SK-N-SH (cell line): ENCODE results near the gene VAV1.

Experiments used
- GABPA ChIP-seq: IDR thresholded peaks from 2 replicates; pipeline ENCODE4 v1.4.0; 2012; ENCODE audit warnings: low read depth, mild to moderate bottlenecking
- NFIC ChIP-seq: IDR thresholded peaks from 2 replicates; pipeline ENCODE4 v1.4.0; 2012; ENCODE audit warnings: borderline replicate concordance
- POLR2AphosphoS5 ChIP-seq: IDR thresholded peaks from 2 replicates; pipeline ENCODE4 v1.6.1; 2012; ENCODE audit warnings: low read depth, low read length
- RFX5 ChIP-seq: IDR thresholded peaks from 2 replicates; pipeline ENCODE4 v1.6.1; 2012; ENCODE audit warnings: mild to moderate bottlenecking, improper control_type of control experiment, low read length
- SMC3 ChIP-seq: IDR thresholded peaks from 2 replicates; pipeline ENCODE4 v1.6.1; 2012; ENCODE audit warnings: low read depth, low read length, improper control_type of control experiment
- TAF1 ChIP-seq: IDR thresholded peaks from 2 replicates; pipeline ENCODE4 v1.6.1; 2012; ENCODE audit warnings: low read depth, mild to moderate bottlenecking, low read length, moderate library complexity, borderline replicate concordance
- TEAD4 ChIP-seq: IDR thresholded peaks from 2 replicates; pipeline ENCODE4 v1.4.0; 2012; ENCODE audit warnings: mild to moderate bottlenecking, borderline replicate concordance; ENCODE audit not compliant: insufficient read depth
- YY1 ChIP-seq: IDR thresholded peaks from 2 replicates; pipeline ENCODE4 v1.4.0; 2012; ENCODE audit warnings: low read depth, mild to moderate bottlenecking
- TF ChIP-seq, protein P1 (sequence below): fragments of 200-600 bp; sonication (generic); IDR thresholded peaks from 2 replicates; pipeline ENCODE4 v1.6.1; 2017; ENCODE audit warnings: antibody characterized with exemption, mild to moderate bottlenecking, moderate library complexity
- TF ChIP-seq, protein P2 (sequence below): IDR thresholded peaks from 2 replicates; pipeline ENCODE4 v1.4.0; 2012; ENCODE audit warnings: low read depth
- TF ChIP-seq, protein P3 (sequence below): IDR thresholded peaks from 2 replicates; pipeline ENCODE4; 2012

DNA sequence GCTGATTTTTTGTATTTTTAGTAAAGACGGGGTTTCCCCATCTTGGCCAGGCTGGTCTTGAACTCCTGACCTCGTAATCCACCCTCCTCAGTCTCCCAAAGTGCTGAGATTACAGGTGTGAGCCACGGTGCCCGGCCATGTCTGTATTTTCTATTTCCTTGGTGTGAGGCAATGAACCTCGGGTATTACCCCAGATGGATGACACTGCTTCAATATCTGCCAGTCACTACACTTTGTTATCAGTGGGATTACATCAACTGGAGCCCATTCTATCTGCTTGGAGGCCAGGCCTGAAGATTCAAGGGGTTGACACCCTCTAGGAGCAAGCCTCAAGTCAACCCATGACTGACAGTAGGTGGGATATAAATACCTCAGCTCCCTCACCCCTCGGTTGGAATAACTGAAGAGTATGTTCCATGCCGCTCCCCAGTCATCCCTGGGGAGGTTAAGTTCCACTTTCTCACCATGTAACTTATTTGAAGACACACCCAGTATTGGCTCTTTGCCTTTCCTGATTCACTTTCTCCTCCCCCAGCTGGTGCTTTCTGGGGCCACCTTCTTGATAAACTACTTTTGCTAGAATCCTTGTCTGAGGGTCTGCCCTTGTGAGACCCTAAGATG, 113.9 kb downstream of the VAV1 start:
- TF ChIP-seq GABPA, result no peak
- no peak for TF ChIP-seq POLR2AphosphoS5
- no peak for TF ChIP-seq TAF1
- TF ChIP-seq RFX5, result no peak
- TF ChIP-seq TEAD4, result no peak
- TF ChIP-seq, protein P1, sequence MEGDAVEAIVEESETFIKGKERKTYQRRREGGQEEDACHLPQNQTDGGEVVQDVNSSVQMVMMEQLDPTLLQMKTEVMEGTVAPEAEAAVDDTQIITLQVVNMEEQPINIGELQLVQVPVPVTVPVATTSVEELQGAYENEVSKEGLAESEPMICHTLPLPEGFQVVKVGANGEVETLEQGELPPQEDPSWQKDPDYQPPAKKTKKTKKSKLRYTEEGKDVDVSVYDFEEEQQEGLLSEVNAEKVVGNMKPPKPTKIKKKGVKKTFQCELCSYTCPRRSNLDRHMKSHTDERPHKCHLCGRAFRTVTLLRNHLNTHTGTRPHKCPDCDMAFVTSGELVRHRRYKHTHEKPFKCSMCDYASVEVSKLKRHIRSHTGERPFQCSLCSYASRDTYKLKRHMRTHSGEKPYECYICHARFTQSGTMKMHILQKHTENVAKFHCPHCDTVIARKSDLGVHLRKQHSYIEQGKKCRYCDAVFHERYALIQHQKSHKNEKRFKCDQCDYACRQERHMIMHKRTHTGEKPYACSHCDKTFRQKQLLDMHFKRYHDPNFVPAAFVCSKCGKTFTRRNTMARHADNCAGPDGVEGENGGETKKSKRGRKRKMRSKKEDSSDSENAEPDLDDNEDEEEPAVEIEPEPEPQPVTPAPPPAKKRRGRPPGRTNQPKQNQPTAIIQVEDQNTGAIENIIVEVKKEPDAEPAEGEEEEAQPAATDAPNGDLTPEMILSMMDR, result no peak
- TF ChIP-seq SMC3, result no peak
- TF ChIP-seq NFIC, result no peak
- TF ChIP-seq, protein P2, sequence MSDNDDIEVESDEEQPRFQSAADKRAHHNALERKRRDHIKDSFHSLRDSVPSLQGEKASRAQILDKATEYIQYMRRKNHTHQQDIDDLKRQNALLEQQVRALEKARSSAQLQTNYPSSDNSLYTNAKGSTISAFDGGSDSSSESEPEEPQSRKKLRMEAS, result no peak
- no peak for TF ChIP-seq YY1
- TF ChIP-seq, protein P3, sequence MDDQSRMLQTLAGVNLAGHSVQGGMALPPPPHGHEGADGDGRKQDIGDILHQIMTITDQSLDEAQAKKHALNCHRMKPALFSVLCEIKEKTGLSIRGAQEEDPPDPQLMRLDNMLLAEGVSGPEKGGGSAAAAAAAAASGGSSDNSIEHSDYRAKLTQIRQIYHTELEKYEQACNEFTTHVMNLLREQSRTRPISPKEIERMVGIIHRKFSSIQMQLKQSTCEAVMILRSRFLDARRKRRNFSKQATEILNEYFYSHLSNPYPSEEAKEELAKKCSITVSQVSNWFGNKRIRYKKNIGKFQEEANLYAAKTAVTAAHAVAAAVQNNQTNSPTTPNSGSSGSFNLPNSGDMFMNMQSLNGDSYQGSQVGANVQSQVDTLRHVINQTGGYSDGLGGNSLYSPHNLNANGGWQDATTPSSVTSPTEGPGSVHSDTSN, result no peak
